ENCODE measurements around the gene PKNOX2. TPM values are rescaled to one million over a fixed set of nuclear protein-coding genes. Genes with fewer than 3 reads are reported as not detected.

Gene PKNOX2
- total and polyA plus RNA-seq, 4 experiments from 2014 or later, result not detected

DNA sequence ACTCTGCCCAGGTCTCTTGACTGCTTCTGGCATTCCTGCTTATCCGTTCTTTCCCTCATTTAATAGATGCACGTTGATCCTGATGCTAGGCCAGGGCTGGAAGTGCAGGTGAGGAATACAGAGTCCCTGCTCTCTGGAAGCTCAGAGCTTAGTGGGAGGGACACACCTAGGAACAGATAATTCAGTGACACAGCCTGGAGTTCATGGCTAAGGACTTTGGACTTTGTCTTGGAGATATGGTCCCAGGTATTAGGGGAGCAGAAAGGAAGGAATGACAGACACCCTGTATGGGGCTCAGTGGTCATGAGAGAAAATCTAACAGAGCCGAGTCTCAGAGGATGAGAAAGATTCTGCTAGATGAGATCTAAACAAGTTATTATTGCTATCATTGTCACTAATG, 160.6 kb downstream of the PKNOX2 start:
- H3K27me3 Mint-ChIP-seq, result peaks cover 28 to 30% of the 10 kb centered on the region in 2 donors
- no peak overlapping the region for H3K27ac ChIP-seq (ENCODE audit: low read depth, low read length)
- no peaks in the 10 kb centered on the region for H3K36me3 Mint-ChIP-seq
- no peak overlapping the region for H3K4me3 Mint-ChIP-seq
- intact Hi-C loops (cut with micrococcal nuclease), result no loop called here
- peaks cover 0 to 1% (median 0%) of the 10 kb centered on the region in 8 donors for H3K9me3 Mint-ChIP-seq
- peaks cover 3% of the 10 kb centered on the region for H3K27me3 ChIP-seq (ENCODE audit: insufficient read depth, low read length)
- peaks cover 0 to 2% (median under 1%) of the 10 kb centered on the region in 4 donors for H3K4me1 Mint-ChIP-seq
- no peak overlapping the region for H3K4me3 ChIP-seq (ENCODE audit: low read length in 2 of 2)
- no peak for DNase-seq
- H3K4me1 ChIP-seq (ENCODE audit: insufficient read depth, low read length), result no peaks in the 10 kb centered on the region
- H3K36me3 ChIP-seq (ENCODE audit: insufficient read depth, low read length), result no peaks in the 10 kb centered on the region
- H3K9me3 ChIP-seq (ENCODE audit: control insufficient read depth in 1 of 2, low read length in 2 of 2), result no peaks in the 10 kb centered on the region
- ChIA-PET POLR2A (ENCODE audit: partially characterized antibody) (no interaction called here), CTCF (ENCODE audit: partially characterized antibody) (no interaction called here)
- no peak overlapping the region for H3K27ac Mint-ChIP-seq

DNA sequence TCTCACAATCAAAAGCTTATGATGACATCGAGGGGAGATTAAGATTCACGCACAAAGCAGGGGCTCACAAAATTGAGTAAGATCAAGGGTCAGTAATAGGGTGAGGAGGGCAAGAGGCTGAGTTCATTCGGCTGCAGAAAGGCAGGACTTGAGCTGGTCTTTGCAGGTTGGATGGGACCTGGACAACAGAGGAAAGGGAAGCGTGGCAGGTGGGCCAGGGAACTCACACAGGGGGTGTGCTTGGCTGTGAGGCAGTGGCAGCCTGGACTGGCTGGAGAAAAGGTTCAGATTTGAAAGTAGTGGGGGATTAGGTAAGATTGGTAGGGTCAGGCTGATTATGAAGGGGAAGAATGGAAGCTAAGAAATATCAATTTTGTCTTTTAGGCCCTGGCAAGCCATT, 161.6 kb downstream of the PKNOX2 start:
- H3K36me3 Mint-ChIP-seq, result no peaks in the 10 kb centered on the region
- H3K4me3 ChIP-seq (ENCODE audit: low read length in 2 of 2), result no peak overlapping the region
- CTCF ChIA-PET (ENCODE audit: partially characterized antibody), result no interaction called here
- POLR2A ChIA-PET (ENCODE audit: partially characterized antibody), result no interaction called here
- peaks cover 0 to 2% (median under 1%) of the 10 kb centered on the region in 4 donors for H3K4me1 Mint-ChIP-seq
- no peaks in the 10 kb centered on the region for H3K36me3 ChIP-seq (ENCODE audit: insufficient read depth, low read length)
- no peak overlapping the region for H3K4me3 Mint-ChIP-seq
- no peaks in the 10 kb centered on the region for H3K4me1 ChIP-seq (ENCODE audit: insufficient read depth, low read length)
- H3K27me3 Mint-ChIP-seq, result peaks cover 23 to 28% of the 10 kb centered on the region in 2 donors
- H3K27me3 ChIP-seq (ENCODE audit: insufficient read depth, low read length), result peaks cover 3% of the 10 kb centered on the region
- H3K27ac ChIP-seq (ENCODE audit: low read depth, low read length), result no peak overlapping the region
- H3K9me3 Mint-ChIP-seq, result peaks cover 0 to 1% (median 0%) of the 10 kb centered on the region in 8 donors
- DNase-seq, result no peak
- no peaks in the 10 kb centered on the region for H3K9me3 ChIP-seq (ENCODE audit: control insufficient read depth in 1 of 2, low read length in 2 of 2)
- intact Hi-C loops (cut with micrococcal nuclease), result no loop called here
- H3K27ac Mint-ChIP-seq, result no peak overlapping the region

DNA sequence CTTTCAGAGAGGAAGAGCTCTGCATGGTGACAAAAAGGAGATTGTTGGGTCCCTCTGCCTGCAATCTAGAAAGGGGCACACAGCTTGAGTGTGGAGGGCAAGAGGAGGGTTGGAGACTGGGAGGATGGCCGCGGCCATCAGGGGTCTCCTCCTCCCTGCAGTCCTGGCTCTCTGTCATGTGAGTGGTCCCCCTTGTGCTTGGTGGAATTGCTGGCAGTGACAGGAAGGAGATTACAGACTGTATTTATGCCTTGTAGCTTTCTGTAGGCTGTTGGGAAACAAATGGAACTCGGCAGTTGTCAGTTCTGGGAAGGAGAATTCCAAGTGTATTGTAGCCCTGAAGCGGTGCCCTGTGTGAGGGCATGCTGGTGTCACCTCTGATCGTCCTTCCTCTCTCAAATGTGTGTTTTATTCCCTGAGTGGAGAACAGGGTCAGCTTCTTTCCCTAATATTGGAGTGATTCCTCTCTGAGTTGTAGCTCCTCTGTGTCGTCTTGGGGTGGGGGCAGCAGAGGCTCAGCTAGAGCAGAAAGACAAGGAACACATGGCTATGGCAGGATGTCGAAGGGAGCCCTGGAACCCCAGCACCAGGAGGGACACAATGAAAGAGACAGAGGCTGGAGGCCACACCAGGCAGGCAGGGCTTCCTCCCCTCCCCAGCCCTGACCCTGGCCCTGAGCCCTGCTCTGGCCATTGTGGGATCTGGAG, 163.1 kb downstream of the PKNOX2 start:
- Mint-ChIP-seq H3K36me3 (no peaks in the 10 kb centered on the region), H3K27ac (no peak overlapping the region), H3K9me3 (peaks cover 0 to 1% (median 0%) of the 10 kb centered on the region in 8 donors), H3K4me3 (no peak overlapping the region), H3K4me1 (peaks cover 0 to 2% (median under 1%) of the 10 kb centered on the region in 4 donors), H3K27me3 (peaks cover 22 to 27% of the 10 kb centered on the region in 2 donors)
- no peak overlapping the region for H3K4me3 ChIP-seq (ENCODE audit: low read length in 2 of 2)
- ChIA-PET CTCF (ENCODE audit: partially characterized antibody) (no interaction called here), POLR2A (ENCODE audit: partially characterized antibody) (no interaction called here)
- H3K36me3 ChIP-seq (ENCODE audit: insufficient read depth, low read length), result no peaks in the 10 kb centered on the region
- H3K27ac ChIP-seq (ENCODE audit: low read depth, low read length), result no peak overlapping the region
- H3K9me3 ChIP-seq (ENCODE audit: control insufficient read depth in 1 of 2, low read length in 2 of 2), result no peaks in the 10 kb centered on the region
- H3K4me1 ChIP-seq (ENCODE audit: insufficient read depth, low read length), result no peaks in the 10 kb centered on the region
- intact Hi-C loops (cut with micrococcal nuclease), result no loop called here
- DNase-seq, result no peak
- H3K27me3 ChIP-seq (ENCODE audit: insufficient read depth, low read length), result no peaks in the 10 kb centered on the region

DNA sequence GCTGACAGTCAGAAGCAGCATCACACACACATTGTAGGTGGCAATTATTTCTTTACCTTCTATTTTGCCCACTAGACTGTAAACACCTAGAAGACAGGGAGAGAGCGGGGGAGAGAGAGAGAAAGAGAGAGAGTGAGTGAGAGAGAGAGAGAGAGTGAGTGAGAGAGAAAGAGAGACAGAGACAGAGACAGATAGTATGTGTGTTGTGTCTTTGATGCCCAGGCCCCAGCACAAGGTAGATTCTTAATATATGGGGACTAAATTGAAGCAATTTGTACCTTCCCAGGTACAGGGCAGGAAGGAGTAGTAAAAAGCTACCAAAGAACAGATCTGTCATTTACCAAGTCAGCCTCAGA, 163.7 kb downstream of the PKNOX2 start:
- peaks cover 0 to 2% (median under 1%) of the 10 kb centered on the region in 4 donors for H3K4me1 Mint-ChIP-seq
- peaks cover 0 to 1% (median 0%) of the 10 kb centered on the region in 8 donors for H3K9me3 Mint-ChIP-seq
- no peak overlapping the region for H3K4me3 Mint-ChIP-seq
- ChIA-PET POLR2A (ENCODE audit: partially characterized antibody) (no interaction called here), CTCF (ENCODE audit: partially characterized antibody) (no interaction called here)
- Histone ChIP-seq H3K27ac (ENCODE audit: low read depth, low read length) (no peak overlapping the region), H3K4me3 (ENCODE audit: low read length in 2 of 2) (no peak overlapping the region), H3K36me3 (ENCODE audit: insufficient read depth, low read length) (no peaks in the 10 kb centered on the region), H3K27me3 (ENCODE audit: insufficient read depth, low read length) (no peaks in the 10 kb centered on the region), H3K4me1 (ENCODE audit: insufficient read depth, low read length) (no peaks in the 10 kb centered on the region), H3K9me3 (ENCODE audit: control insufficient read depth in 1 of 2, low read length in 2 of 2) (no peaks in the 10 kb centered on the region)
- H3K36me3 Mint-ChIP-seq, result no peaks in the 10 kb centered on the region
- no peak for DNase-seq
- no peak overlapping the region for H3K27ac Mint-ChIP-seq
- peaks cover 21 to 27% of the 10 kb centered on the region in 2 donors for H3K27me3 Mint-ChIP-seq
- intact Hi-C loops (cut with micrococcal nuclease), result no loop called here

- ChIA-PET CTCF (ENCODE audit: partially characterized antibody) (interaction anchor here (1.5 kb wide), 1 partner anchor 15 kb away, joined by 3 read pairs; no protein-coding TSS in a partner anchor), POLR2A (ENCODE audit: partially characterized antibody) (no interaction called here)
- Histone ChIP-seq H3K27me3 (ENCODE audit: insufficient read depth, low read length) (no peaks in the 10 kb centered on the region), H3K36me3 (ENCODE audit: insufficient read depth, low read length) (no peaks in the 10 kb centered on the region), H3K4me1 (ENCODE audit: insufficient read depth, low read length) (no peaks in the 10 kb centered on the region), H3K27ac (ENCODE audit: low read depth, low read length) (no peak overlapping the region), H3K9me3 (ENCODE audit: control insufficient read depth in 1 of 2, low read length in 2 of 2) (no peaks in the 10 kb centered on the region), H3K4me3 (ENCODE audit: low read length in 2 of 2) (no peak overlapping the region)
- H3K27ac Mint-ChIP-seq, result no peak overlapping the region
- no peaks in the 10 kb centered on the region for H3K36me3 Mint-ChIP-seq
- no peak overlapping the region for H3K4me3 Mint-ChIP-seq
- H3K27me3 Mint-ChIP-seq, result peaks cover 19 to 21% of the 10 kb centered on the region in 2 donors
- peaks cover 0 to 1% (median 0%) of the 10 kb centered on the region in 8 donors for H3K9me3 Mint-ChIP-seq
- H3K4me1 Mint-ChIP-seq, result peaks cover 0 to 2% (median under 1%) of the 10 kb centered on the region in 4 donors
- no peak for DNase-seq
- intact Hi-C loops (cut with micrococcal nuclease), result no loop called here
Observed at GRCh38 chr11:125329786-125330185, 165.2 kb downstream of the PKNOX2 start.

GRCh38 chr11:125330462-125331325, 166.1 kb downstream of the PKNOX2 start:
- Histone ChIP-seq H3K27ac (ENCODE audit: low read depth, low read length) (no peak overlapping the region), H3K4me3 (ENCODE audit: low read length in 2 of 2) (no peak overlapping the region), H3K27me3 (ENCODE audit: insufficient read depth, low read length) (no peaks in the 10 kb centered on the region), H3K9me3 (ENCODE audit: control insufficient read depth in 1 of 2, low read length in 2 of 2) (no peaks in the 10 kb centered on the region), H3K36me3 (ENCODE audit: insufficient read depth, low read length) (no peaks in the 10 kb centered on the region), H3K4me1 (ENCODE audit: insufficient read depth, low read length) (no peaks in the 10 kb centered on the region)
- H3K4me3 Mint-ChIP-seq, result no peak overlapping the region
- H3K9me3 Mint-ChIP-seq, result peaks cover 0 to 1% (median 0%) of the 10 kb centered on the region in 8 donors
- peaks cover 19 to 21% of the 10 kb centered on the region in 2 donors for H3K27me3 Mint-ChIP-seq
- H3K36me3 Mint-ChIP-seq, result no peaks in the 10 kb centered on the region
- DNase-seq, result no peak
- peak overlapping the region in 1 of 7 donors; percentile 37 for H3K27ac Mint-ChIP-seq
- CTCF ChIA-PET (ENCODE audit: partially characterized antibody), result no interaction called here
- POLR2A ChIA-PET (ENCODE audit: partially characterized antibody), result no interaction called here
- intact Hi-C loops (cut with micrococcal nuclease), result no loop called here
- peaks cover 0 to 2% (median under 1%) of the 10 kb centered on the region in 4 donors for H3K4me1 Mint-ChIP-seq

GRCh38 chr11:125331357-125332035, 166.9 kb downstream of the PKNOX2 start:
- no peak overlapping the region for H3K4me3 Mint-ChIP-seq
- Histone ChIP-seq H3K9me3 (ENCODE audit: control insufficient read depth in 1 of 2, low read length in 2 of 2) (no peaks in the 10 kb centered on the region), H3K36me3 (ENCODE audit: insufficient read depth, low read length) (no peaks in the 10 kb centered on the region), H3K27ac (ENCODE audit: low read depth, low read length) (no peak overlapping the region), H3K4me3 (ENCODE audit: low read length in 2 of 2) (no peak overlapping the region), H3K27me3 (ENCODE audit: insufficient read depth, low read length) (no peaks in the 10 kb centered on the region), H3K4me1 (ENCODE audit: insufficient read depth, low read length) (no peaks in the 10 kb centered on the region)
- ChIA-PET CTCF (ENCODE audit: partially characterized antibody) (no interaction called here), POLR2A (ENCODE audit: partially characterized antibody) (no interaction called here)
- no peak for DNase-seq
- no peaks in the 10 kb centered on the region for H3K9me3 Mint-ChIP-seq
- intact Hi-C loops (cut with micrococcal nuclease), result no loop called here
- H3K4me1 Mint-ChIP-seq, result peaks cover 0 to 2% (median under 1%) of the 10 kb centered on the region in 4 donors
- no peak overlapping the region for H3K27ac Mint-ChIP-seq
- H3K36me3 Mint-ChIP-seq, result no peaks in the 10 kb centered on the region
- peaks cover 13 to 17% of the 10 kb centered on the region in 2 donors for H3K27me3 Mint-ChIP-seq

Data from CD4-positive, alpha-beta memory T cell (primary cell).